ENCODE data around the gene DNAI4.

DNA sequence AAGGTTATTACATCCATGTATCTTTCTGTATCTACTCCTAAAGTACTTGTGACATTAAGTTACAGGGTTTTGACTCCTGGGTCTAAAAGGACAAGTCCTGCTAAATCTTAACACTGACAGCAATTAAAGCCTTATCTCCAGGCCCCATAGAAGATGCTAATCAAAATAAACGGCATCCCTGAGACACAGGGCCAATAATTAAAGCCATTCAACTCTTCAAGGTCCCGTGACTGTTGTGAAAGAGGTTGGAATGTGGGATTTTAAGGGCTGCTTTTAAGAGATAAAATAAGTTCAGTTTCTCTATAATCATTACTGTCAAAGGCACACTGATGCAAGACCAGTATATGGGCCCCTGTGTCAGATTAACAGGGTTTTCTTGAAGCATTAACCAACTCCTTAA is 8.3 kb downstream of the DNAI4 start:
- no peak for TF ChIP-seq POLR2AphosphoS5 (IDR thresholded peaks at IDR 0.05; ENCODE audit: borderline replicate concordance, low read depth, low read length)
- no peak for TF ChIP-seq EZH2 (IDR thresholded peaks at IDR 0.05)

All from SK-N-MC (cell line).